ENCODE measurements around the gene KCNMB2.

KCNMB2 gene

DNA sequence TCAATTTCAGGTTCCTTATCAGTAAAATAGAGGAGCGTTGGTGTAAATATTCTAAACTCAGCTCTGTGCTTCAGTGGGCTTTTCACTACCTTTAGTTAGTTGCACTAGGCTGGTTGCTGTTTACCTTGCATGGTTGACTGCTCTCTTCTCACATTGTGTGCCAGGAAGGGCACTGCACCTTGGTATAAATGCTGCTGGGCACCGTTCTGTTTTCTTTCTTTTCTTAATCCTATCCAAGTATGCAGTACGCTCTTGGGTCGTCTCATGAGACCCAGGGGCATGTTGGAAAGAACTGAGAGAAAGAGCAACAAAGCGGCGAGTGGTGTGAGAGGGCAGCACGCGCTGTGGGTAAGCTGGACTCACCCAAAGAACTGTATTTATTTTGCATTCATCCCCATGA, 22.4 kb downstream of the KCNMB2 start:
- H3K27me3 Mint-ChIP-seq (ENCODE audit: low read depth) = no peaks in the 10 kb centered on the region
- TF ChIP-seq, protein P1, sequence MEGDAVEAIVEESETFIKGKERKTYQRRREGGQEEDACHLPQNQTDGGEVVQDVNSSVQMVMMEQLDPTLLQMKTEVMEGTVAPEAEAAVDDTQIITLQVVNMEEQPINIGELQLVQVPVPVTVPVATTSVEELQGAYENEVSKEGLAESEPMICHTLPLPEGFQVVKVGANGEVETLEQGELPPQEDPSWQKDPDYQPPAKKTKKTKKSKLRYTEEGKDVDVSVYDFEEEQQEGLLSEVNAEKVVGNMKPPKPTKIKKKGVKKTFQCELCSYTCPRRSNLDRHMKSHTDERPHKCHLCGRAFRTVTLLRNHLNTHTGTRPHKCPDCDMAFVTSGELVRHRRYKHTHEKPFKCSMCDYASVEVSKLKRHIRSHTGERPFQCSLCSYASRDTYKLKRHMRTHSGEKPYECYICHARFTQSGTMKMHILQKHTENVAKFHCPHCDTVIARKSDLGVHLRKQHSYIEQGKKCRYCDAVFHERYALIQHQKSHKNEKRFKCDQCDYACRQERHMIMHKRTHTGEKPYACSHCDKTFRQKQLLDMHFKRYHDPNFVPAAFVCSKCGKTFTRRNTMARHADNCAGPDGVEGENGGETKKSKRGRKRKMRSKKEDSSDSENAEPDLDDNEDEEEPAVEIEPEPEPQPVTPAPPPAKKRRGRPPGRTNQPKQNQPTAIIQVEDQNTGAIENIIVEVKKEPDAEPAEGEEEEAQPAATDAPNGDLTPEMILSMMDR (IDR thresholded peaks at IDR 0.05; ENCODE audit: unreplicated experiment in 3 of 3) = no peak

DNA sequence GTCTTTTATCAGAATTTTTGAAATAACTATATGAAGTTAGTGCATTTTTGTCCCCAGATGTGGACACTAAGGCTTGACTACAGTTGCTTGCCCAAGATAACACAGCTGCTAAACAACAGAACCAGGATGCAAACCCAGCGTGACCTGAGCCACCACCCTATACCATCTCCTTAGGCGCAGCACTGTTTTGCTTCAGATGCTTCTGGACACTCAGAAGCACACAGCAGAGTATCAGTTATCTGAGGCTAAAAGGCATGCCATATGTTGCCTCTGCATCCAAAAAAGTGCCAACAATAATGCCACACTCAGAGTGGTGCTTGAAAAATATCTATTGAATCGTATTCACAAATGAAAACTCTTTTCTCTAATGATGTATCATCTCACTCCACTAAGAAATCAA, 24.5 kb downstream of the KCNMB2 start:
- Mint-ChIP-seq H3K9me3 (no peaks in the 10 kb centered on the region), H3K4me3 (no peak overlapping the region), H3K27ac (peak overlapping the region in 1 of 3 experiments; percentile 4), H3K36me3 (ENCODE audit: low read depth) (no peaks in the 10 kb centered on the region), H3K27me3 (ENCODE audit: low read depth) (no peaks in the 10 kb centered on the region), H3K4me1 (peaks cover 55% of the 10 kb centered on the region)
- TF ChIP-seq, protein P1 (IDR thresholded peaks at IDR 0.05; ENCODE audit: unreplicated experiment in 3 of 3) = no peak

More for the DNA sequence above, 22.4 kb downstream of the KCNMB2 start:
- H3K36me3 Mint-ChIP-seq (ENCODE audit: low read depth) = no peaks in the 10 kb centered on the region
- peaks cover 49% of the 10 kb centered on the region for H3K4me1 Mint-ChIP-seq
- no peaks in the 10 kb centered on the region for H3K9me3 Mint-ChIP-seq
- H3K4me3 Mint-ChIP-seq = peak overlapping the region; percentile 36 to 76 (median 71)
- H3K27ac Mint-ChIP-seq = peak overlapping the region; percentile 51 to 95 (median 78)

DNA sequence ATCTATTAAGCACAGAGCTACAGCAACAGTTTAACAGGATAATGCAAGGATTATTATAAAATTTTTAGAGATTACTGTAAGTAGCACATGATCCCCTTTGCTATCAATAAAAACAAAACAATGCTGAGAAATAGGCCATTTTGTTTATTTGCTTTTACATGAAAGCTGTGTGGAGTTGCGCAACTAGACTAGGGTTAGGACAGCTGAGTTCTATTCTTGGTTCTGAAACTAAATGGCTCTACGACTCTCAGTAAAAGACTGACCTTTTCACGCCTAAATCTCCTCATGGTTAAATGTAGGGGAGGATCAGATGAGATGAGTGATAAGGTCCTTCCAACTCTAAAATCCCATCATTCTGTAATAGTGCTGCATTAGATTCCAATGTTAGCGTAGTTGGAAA, 25.0 kb downstream of the KCNMB2 start:
- TF ChIP-seq, protein P1 (IDR thresholded peaks at IDR 0.05; ENCODE audit: unreplicated experiment in 3 of 3) = no peak
- Mint-ChIP-seq H3K36me3 (ENCODE audit: low read depth) (no peaks in the 10 kb centered on the region), H3K27ac (peak overlapping the region in 2 of 3 experiments; percentile 4 to 30), H3K9me3 (no peaks in the 10 kb centered on the region), H3K4me1 (peaks cover 55% of the 10 kb centered on the region), H3K27me3 (ENCODE audit: low read depth) (no peaks in the 10 kb centered on the region), H3K4me3 (no peak overlapping the region)

DNA sequence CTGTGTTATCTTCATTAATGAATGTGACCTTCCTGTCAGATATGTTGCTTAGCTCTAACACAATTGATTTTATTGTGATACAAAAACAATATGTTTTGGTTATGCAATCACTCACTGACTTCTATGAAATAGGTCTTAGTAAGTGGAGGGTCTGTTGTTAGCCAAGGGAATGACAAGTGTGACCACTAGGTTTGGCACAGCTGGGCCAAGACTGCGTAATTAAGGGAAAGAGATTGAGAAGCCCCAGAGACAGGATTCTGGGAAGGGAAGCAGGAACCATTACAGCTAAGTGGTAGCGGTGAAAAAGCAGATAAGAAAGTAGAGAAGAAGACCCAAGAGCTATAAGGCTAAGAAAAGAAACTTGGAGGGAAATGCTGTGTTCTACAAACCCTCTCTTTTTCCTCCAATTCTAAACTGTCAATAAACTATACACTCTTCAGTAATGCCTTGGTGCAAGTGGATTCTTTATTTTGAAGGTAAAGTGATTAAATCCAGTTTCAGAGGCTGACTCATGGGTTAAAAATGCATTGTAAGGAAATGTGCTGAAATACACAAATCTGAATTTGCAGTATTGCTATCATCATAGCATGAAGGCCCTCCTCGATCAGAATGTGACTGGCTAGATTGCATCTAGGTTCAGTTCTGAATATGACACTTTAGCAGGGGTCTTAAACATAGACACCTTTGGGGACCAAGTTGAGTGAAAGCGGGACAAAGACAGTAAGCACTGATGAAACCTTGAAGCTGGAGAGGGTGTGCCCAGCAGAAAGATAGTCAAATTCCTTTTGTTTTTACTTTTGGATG, 26.1 kb downstream of the KCNMB2 start:
- TF ChIP-seq, protein P1 (IDR thresholded peaks at IDR 0.05; ENCODE audit: unreplicated experiment in 3 of 3) = no peak
- H3K9me3 Mint-ChIP-seq = no peaks in the 10 kb centered on the region
- H3K36me3 Mint-ChIP-seq (ENCODE audit: low read depth) = no peaks in the 10 kb centered on the region
- no peak overlapping the region for H3K4me3 Mint-ChIP-seq
- peak overlapping the region in 2 of 3 experiments; percentile 3 to 16 for H3K27ac Mint-ChIP-seq
- H3K4me1 Mint-ChIP-seq = peaks cover 50% of the 10 kb centered on the region
- H3K27me3 Mint-ChIP-seq (ENCODE audit: low read depth) = no peaks in the 10 kb centered on the region

DNA sequence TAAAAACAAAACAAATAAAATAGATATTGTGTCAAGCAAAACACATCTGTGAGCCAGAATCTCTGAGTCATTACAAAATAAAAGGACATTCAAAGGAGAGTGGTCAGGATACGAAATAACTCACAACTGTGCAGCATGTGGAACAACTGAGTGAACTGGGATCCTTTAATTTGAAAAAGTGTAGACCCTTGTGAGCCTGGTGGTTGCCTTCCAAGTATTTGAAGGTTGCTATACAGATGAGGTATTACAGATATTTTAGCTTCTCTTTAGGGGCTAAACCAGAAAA, 26.7 kb downstream of the KCNMB2 start:
- Mint-ChIP-seq H3K9me3 (no peaks in the 10 kb centered on the region), H3K36me3 (ENCODE audit: low read depth) (no peaks in the 10 kb centered on the region), H3K27ac (peak overlapping the region in 1 of 3 experiments; percentile 3), H3K4me3 (no peak overlapping the region), H3K27me3 (ENCODE audit: low read depth) (no peaks in the 10 kb centered on the region), H3K4me1 (peaks cover 49% of the 10 kb centered on the region)
- TF ChIP-seq, protein P1 (IDR thresholded peaks at IDR 0.05; ENCODE audit: unreplicated experiment in 3 of 3) = no peak

DNA sequence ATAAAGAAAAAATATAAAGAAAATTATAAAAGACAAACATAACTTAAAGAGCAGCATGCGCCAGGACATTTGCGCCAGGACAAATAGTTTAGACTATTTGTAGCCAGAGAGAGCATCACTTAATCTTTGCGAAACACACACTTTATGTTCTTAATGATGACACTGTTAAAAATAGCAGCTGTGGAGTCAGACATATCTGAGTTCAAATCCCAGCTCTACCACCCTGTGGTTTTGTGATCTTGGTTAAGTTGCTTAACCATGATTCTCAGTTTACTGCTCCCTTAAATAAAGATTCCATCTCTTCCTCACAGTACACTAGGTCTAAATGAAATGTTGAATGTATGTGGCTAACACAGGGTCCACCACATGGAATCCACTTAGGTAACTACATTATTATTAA, 31.4 kb downstream of the KCNMB2 start:
- Mint-ChIP-seq H3K36me3 (ENCODE audit: low read depth) (no peaks in the 10 kb centered on the region), H3K4me1 (peaks cover 35% of the 10 kb centered on the region), H3K9me3 (no peaks in the 10 kb centered on the region), H3K4me3 (no peak overlapping the region), H3K27ac (peak overlapping the region in 1 of 3 experiments; percentile 65), H3K27me3 (ENCODE audit: low read depth) (no peaks in the 10 kb centered on the region)
- TF ChIP-seq, protein P1 (IDR thresholded peaks at IDR 0.05; ENCODE audit: unreplicated experiment in 3 of 3) = no peak
